HG02840 (cell line): Measurements from ENCODE around the gene GNG5.
A peak's percentile ranks its signal among the peaks of the same experiment; 100 is the strongest.
"Not testable (repeated sequence)": the region's sequence is repeated elsewhere in the genome, so short reads cannot be mapped to it uniquely, and the experiment has no call there.

Source experiments
- ATAC-seq: cut with Tn5 transposase; IDR thresholded peaks from one replicate; pipeline ENCODE4 v1.9.1; 2021; ENCODE audit warnings: mild to moderate bottlenecking, moderate library complexity, moderate number of reproducible peaks; ENCODE audit not compliant: unreplicated experiment, low FRiP score

The GNG5 gene

GRCh38 chr1:84506002-84506728, at the start of gene GNG5, which contains the start of gene SPATA1:
TSS of gene GNG5 (minus strand) at chr1:84506581. CDS start at chr1:84506091, 490 bp downstream.
TSS of gene SPATA1 (plus strand) at chr1:84506386. CDS start at chr1:84516360, 9,974 bp downstream.
- peak; percentile 90 for ATAC-seq

DNA sequence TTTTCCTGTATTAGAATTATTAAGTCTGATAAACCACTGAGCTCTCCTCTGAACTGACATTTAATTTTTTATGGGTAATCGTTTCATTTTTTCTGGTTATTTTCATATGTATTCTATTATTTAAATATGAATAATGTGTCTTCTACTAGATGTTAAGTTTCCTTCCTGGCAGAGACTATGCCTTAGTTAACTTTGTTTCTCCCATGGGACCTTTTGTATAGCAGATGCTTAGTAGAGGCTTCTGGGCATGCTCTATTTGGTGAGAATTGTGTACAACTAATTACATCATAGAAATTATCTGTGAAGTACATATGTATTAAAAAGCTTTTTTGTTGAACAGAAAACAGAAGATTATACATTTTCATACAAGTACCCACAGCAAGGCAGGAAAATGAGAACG, 44.4 kb upstream of the GNG5 start:
- no peak for ATAC-seq

GRCh38 chr1:84541679-84542078, 35.3 kb upstream of the GNG5 start:
- ATAC-seq, result no peak

- ATAC-seq, result no peak
Observed at GRCh38 chr1:84540759-84541158, 34.4 kb upstream of the GNG5 start.

DNA sequence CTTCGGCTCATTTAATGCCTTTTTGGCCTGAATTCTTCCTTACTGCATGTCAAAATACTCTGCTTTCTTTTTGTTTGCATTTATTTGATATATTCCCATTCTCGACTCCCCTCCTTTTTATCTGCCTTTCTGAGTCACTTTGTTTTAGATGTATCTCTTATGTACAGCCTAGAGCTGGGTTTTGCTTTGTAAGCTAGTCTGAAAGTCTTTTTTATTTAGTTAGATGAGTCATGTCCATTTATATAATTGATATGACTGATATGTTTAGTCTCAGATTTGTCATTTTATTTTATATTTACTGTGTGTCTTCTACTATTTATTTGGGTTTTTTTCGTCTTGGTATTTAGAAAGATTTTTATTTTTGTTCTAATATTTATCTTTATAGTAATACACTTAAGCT, 33.6 kb upstream of the GNG5 start:
- no peak for ATAC-seq

- no peak for ATAC-seq
Observed at GRCh38 chr1:84538599-84538998, 32.2 kb upstream of the GNG5 start.

GRCh38 chr1:84525779-84526178, 19.4 kb upstream of the GNG5 start:
- ATAC-seq, result no peak

DNA sequence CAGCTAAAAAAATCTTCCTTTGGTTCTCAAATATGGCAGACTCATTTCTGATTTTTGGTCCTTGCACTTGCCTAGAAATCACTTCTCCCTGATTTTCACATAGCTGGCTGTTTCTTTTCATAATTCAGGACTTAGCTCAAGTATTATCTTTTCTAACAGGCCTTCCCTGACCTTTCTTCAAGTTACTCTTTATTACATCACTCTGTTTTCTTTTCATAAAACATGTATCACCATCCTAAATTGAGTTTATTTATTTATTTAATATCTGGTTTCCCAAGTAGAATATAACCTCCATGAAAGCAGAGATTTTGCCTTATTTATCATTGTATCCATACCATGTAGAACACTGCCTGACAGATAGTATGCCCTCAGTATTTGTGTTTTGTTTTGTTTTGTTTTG, 18.2 kb upstream of the GNG5 start:
- ATAC-seq, result no peak

- no peak for ATAC-seq
Observed at GRCh38 chr1:84510668-84511067, 4.3 kb upstream of the GNG5 start.

DNA sequence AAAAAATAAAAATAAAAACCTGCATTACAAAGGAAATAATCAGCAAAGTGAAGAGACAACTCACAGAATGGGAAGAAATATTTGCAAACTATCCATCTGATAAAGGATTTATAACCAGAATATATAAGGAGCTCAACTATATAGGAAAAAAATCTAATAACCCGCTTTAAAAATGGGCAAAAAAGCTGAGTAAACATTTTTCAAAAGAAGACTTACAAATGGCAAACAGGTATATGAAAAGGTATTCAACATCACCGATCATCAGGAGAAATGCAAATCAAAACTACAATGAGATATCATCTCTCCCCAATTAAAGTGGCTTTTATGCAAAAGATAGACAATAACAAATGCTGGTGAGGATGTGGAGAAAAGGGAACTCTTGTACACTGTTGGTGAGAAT, 3.8 kb upstream of the GNG5 start:
- no peak for ATAC-seq

GRCh38 chr1:84509029-84509428, 2.6 kb upstream of the GNG5 start:
- ATAC-seq, result no peak

GRCh38 chr1:84508510-84508909, 2.1 kb upstream of the GNG5 start:
- ATAC-seq, result no peak

- not testable (repeated sequence) for ATAC-seq
Observed at GRCh38 chr1:84507887-84508286, 1.5 kb upstream of the GNG5 start.

DNA sequence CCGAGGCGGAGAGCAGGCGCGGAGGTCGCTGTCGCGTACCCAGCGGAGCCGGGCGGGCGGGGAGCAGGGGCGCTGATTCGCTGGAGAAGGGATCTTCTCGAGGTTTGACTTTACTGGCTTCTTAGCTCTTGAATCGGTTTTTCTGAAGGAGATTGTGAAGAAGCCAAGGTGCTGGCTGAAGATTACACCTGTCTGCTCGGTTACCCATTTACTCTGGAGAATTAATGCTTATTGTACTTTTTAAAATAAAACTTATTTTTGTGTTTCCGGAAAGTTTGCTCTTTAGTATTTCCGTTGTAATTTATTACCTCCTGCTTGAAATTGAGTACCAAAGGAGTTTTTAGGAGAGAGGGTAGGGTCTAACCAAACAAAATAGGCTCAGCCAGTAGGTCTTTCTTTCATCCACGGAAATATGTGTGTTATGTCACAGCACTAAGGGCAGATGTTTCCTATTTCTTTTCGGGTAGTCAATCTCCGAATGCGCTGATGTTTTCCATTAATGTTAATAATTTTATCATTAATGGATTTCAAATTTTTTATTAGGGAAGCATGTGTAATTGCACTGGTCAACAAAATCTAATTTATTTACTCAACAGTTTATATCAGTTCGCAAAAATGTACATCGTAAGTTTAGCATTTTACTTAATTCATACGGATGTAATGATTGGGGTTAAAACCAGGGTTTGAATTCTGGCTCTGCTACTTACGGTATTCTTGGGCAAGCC, 510 bp upstream of the GNG5 start:
- ATAC-seq, result no peak

DNA sequence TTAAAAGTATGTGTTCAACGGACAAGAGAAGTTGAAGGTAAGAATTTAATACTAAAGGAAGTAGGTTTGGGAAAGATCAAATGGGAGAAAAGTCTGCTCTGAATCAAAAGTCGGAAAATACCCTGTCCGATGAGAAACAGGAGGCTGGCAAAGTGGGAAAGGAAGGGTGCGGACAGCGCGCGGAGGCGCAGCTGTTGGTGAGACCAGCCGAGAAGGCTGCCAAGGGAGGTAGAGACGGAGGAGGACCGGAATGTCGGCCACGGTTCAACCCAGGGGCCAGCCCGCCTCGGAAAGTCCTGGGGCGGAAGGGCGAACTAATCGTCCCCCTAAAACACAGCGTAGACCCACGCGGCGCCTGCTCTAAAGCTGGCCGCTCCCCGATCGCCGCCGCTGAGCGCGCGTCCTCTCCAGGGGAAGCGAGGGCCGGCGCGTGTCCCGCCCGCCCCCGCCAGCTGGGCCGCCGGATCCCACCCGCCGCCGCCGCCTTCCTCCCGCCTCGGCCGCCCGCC, 834 bp downstream of the GNG5 start:
- ATAC-seq, result peak; percentile 33

- no peak for ATAC-seq
Observed at GRCh38 chr1:84504580-84505492, 1.5 kb downstream of the GNG5 start.

GRCh38 chr1:84502927-84503326, 3.5 kb downstream of the GNG5 start:
- ATAC-seq, result no peak

DNA sequence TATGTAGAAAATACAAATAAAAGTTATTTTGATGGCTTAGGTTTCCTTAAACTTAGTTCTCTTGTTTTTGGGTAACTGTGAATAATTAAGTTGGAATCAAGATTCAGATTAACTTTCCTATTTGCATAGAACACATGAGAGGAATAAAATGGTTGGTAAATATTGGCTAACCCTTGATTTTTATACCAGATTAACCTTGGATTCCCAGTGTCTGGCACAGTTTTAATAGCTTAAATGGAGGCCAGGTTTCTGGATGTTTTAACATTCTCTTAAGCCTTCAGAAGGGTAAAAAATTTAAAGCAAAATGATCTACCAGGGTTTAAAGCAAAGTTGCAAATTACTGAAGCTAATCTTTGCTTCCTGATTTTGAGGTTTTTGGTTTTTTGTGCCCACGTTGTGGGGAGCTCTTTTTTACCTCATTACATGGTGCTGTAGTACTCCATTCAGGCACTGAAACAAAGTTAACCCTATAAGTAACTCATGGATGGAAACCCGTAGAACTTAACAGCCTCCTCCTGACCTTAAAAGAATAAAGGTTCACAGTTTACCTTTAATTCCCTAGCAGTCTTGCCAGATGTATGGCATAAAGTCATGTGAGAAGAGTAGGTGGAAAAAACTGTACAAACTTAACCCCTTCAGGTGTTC, 8.6 kb downstream of the GNG5 start:
- ATAC-seq, result no peak

DNA sequence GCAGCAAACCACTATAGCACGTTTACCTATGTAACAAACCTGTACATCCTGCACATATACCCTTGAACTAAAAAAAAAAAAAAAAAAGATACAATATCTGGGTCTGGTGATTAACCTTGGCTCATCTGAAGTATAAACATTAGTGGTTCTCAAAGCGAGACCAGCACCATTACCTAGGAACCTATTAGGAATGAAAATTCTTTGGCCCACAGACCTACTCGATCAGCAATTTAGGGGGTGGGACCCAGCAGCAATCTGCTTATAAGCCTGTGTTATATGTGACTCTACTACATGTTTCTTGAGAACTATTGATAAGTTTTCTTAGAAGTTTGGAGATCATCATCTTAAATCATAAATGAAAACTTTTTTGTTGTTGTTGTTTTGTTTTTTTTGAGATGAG, 9.9 kb downstream of the GNG5 start:
- no peak for ATAC-seq

- no peak for ATAC-seq
Observed at GRCh38 chr1:84493747-84494146, 12.6 kb downstream of the GNG5 start.
